Muscle of arm (tissue), 12 donors: ENCODE results near the gene FLYWCH1. TPM values are rescaled to one million over a fixed set of nuclear protein-coding genes. Genes with fewer than 3 reads are reported as not detected.

ENCODE experiments used
- DNase-seq: peaks from one replicate; pipeline ENCODE4 v3.0.0-alpha.2; 2013
- polyA plus RNA-seq, 12 donors: library from polyadenylated mRNA; unstranded; fragments of 120-200 nt; gene quantifications; one replicate each; pipeline ENCODE4 v1.2.1, GENCODE V29; 2013; ENCODE audit not compliant: insufficient read length in 12 of 12

The FLYWCH1 gene
- polyA plus RNA-seq, 12 donors, result 11.7 to 27.5 (median 18.3) TPM; not detected in 1

DNA sequence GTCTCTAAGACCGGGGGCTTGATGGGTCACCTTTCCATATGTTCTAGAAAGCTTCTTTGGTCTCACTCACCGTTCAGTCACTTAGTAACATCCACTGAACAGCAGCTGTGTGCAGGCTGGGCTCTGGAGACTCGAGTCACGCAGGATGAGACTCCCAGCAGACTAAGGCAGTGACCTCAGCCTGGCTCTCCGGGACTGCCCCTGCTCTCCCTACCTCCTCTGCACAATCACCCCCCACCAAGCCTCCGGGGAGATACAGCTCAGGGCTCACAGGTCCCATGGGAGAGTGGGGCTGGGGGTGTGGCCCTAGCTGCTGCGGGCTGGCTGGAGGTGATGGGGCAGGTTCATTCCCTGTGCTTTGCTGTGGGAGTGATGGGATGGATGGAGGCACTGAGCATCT is 14.6 kb upstream of the FLYWCH1 start:
- DNase-seq, result no peak

DNA sequence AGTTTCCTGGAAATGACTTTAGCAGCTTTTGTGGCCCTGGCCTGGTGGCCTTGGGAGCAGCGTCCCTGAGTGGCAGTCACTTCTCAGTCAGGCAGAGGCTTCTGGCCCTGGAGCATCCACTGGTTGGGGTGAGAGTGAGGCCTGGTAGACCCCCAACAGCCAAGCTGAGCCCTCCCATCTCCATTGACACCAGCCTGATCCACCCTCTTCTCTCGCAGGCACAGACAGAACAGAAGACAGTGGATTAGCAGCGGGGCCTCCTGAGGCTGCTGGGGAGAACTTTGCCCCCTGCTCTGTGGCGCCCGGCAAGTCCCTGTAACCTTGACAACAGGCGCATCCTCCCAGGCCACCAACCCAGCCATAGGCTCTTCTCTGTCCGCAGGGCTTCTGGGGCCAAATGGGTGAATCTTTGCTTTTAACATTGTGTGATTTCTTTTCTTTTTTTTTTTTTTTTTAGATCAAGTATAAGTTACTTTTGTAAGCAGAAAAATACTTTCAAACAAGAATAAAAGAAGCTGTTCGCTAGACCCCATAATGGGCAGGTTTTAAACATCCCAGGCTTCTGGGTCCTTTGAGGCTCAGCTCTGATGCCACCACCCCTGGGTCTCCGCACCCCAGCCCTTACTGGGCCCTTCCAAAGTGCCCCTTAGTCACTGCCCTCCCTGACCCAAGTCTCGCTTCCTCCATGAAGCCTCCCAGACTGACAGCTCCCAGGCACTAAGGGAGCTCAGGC is 12.7 kb upstream of the FLYWCH1 start:
- DNase-seq, result no peak

DNA sequence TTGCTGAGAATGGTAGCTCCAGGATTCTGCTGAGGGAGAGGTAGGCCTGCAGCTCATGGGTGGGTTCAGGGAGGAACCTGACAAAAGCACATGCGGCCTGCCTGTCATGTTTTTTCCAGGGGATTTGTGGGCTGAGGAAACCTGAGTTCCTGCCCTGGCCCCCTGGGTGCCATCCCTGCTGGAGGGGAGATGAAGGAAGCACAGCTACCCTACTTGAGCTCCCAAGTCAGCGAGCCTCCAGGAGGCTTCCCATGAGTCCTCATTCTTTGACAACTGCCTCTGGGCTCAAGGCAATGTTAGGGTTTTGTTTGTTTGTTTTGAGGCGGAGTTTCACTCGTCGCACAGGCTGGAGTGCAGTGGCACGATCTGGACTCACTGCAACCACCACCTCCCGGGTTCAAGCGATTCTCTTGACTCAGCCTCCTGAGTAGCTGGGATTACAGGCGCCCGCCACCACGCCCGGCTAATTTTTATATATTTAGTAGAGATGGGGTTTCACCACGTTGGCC is 12.1 kb upstream of the FLYWCH1 start:
- DNase-seq, result no peak

DNA sequence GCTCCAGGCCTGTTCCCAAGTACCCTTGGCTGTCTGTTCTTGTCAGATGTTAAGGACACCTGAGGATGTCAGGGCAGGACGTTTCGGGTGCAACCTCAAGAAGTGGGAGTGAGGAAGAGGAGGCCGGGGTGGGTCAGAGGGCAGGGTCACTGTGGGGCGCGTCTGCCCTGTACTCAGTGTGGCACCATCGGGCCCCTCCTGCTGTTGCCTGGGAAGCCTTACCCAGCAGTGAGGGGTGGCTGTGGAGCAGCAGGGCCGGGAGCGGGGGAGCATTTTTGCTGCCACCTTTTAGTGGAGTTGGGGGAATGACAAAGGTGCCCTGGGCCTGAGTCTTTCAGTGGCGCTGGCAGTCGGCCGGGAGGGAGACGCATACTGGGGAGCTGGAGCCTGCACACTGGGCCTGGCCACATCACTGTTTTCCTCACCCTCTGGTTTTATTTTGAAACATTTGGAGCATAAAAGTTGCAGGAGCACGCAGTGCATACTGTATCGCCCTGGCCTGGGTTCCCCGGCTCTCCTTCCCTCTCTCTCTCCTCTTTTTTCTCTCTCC is 11.1 kb upstream of the FLYWCH1 start:
- no peak for DNase-seq

DNA sequence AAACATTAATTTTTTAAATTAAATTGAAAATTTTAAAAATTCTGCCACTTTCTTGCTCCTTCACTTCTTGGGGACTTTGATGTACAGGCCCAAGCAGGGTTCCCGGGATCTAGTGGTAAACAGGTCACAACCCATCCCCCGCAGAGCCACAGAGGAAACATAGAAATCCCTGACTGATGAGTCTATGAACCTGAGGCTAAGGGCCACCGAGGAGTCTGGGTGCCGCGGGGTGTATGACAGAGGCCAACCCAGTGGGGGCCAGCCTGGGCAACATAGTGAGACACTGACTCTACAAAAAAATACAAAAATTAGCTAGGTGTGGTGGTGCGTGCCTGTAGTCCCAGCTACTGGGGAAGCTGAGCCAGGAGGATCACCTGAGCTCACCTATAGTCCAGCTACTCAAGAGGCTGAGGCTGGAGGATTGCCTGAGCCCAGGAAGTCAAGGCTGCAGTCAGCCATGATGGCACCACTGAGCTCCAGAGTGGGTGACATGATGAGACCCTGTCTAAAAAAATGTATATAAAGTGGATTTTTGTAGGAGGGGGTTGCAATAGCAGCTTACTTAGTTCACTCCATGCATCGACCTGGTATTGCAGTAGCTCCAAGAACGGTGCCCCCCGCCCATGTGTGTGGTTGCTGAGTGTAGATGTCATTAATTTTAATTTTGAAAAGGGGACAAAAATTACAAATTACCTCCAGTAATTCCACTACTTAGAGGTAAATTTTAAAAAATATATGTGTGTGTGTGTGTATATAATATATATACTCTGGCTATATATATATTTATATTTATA is 9.2 kb upstream of the FLYWCH1 start:
- no peak for DNase-seq

DNA sequence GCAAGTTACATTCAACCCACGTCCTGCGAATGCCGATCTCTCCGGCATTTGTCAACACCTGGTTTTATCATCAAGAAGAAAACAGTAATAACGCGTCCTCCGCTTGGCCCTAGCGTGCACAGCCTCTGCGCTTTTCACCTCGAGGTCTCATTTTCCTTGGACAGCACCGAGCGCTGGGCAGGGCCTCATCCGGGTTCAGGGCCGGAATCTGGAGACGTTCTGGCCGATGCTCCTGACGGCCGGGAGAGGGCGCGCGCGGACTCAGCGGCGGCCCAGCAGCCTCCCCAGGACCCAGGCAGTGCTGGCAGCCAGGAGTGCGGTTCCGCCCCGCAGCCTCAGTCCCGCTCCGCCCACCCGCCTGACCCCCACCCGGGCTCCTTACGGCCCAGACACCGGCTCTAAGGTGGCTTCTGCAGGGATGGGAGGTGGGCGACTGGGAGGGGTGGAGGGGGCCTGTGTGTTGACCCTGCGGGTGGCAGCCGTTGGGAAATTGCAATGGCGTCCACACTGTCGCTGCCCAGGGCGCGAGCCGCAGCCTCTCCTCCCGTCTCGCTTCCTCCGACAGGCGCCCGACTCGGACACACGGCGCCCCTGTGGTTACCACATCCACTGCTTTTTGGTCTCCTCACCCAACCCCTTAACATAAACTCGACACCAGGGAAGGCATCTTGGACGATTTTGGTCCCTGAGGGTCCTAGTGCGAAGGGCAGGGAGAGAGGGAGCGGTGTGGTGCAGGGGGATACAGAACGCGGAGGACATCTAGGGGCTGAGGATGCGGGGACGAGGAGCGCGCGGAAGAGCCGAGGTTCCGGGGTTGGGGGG is 7.4 kb upstream of the FLYWCH1 start:
- peak; percentile 92 for DNase-seq

DNA sequence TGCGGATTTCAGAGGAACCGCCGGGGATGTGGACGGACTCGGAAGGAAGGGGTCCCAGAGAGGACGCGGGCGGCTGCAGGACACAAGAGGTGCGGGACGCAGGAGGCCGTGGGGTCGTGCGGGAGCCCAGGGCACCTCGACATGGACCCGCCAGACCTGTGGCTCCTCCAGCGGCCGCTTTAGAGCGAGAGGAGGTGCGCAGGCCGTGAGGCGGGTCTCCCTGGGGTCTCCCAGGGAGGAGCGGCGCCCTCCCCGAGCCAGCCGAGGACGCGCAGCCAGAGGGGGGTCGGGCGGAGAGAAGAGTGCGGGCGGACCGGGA is 6.8 kb upstream of the FLYWCH1 start:
- no peak for DNase-seq

DNA sequence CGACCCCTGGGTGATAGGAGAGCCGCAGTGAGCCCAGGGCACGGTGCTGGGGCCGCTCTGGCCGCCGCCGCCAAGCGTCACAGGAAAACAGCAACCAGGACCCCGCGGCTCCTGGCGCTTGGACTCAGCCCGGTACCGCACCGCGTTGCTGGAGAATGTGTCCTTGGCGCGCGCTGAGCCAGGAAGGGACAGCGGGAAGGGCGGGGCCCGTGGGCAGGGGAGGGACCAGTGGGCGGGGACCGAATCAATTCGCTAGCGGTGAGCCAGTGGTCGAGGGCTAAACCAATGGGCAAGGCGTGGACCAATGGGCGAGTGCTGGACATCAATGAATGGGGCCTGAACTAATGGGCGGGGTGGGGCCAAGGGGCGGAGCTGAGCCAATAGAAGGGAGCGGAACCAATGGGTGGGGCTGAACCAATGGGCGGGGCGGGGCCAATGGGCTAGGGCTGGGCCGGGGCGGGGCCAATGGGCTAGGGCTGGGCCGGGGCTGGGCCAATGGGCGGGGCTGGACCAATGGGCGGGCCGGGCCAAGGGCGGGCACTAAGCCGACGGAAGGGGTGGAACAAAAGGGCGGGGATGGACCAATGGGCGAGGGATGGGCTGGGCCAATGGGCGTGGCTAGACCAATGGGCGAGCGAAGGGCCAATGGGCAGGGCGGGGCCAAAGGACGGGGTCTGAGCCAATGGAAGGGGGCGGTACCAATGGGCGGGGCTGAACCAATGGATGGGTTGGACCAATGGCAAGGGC is 6.3 kb upstream of the FLYWCH1 start:
- DNase-seq, result peak; percentile 95

DNA sequence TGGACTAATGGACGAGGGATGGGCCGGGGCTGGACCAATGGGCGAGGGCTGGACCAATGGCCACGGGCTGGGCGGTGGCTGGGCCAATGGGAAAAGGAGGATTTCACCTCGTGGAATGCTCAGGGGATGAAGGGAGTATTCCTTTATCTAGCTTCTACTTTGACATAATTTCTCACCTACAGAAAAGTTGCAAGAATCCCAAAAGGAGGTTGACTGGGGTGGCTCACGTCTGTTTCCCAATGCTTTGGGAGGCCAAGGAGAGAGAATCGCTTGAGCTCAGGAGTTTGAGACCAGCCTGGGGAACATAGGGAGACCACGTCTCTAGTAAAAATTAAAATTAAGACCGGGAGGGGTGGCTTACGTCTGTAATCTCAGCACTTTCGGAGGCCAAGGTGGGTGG is 5.7 kb upstream of the FLYWCH1 start:
- no peak for DNase-seq

DNA sequence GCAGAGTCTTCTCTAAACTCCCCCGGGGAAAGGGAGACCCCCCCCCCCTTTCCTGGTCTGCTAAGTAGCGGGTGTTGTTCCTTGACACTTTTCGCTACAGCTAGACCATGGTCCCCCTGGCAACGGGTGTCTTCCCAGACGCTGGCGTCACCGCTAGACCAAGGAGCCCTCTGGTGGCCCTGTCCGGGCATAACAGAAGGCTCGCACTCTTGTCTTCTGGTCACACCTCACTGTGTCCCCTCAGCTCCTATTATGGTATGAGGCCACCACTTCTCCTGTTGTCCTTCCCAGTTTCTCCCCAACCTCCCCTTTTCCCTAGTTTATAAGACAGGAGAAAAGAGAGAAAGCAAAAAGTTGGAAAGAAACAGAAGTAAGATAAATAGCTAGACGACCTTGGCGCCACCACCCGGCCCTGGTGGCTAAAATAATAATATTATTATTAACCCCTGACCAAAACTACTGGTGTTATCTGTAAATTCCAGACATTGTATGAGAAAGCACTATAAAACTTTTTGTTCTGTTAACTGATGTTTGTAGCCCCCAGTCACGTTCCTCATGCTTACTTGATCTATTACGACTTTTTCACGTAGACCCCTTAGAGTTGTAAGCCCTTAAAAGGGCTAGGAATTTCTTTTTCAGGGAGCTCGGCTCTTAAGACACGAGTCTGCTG is 4.5 kb upstream of the FLYWCH1 start:
- peak; percentile 43 for DNase-seq

DNA sequence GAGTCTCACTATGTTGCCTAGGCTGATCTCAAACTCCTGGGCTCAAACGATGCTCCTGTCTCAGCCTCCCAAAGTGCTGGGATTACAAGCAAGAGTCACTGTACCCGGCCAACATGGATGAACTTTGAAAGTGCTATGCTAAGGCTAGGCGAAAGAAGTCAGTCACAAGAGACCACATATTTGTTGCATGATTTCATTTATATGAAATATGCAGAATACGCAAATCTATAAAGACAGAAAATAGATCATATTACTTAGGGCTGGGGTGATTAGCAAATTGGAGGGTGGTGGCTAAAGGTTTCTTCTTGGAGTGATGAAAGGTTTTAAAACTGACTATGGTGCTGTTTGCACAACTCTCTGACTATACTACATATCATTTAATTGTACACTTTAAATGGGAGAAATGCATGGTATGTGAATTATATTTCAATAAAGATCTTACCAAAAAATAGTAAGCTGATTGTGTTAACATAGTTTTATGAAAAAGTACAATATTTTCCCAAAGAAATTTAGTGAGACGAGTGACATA is 1.2 kb upstream of the FLYWCH1 start:
- no peak for DNase-seq

DNA sequence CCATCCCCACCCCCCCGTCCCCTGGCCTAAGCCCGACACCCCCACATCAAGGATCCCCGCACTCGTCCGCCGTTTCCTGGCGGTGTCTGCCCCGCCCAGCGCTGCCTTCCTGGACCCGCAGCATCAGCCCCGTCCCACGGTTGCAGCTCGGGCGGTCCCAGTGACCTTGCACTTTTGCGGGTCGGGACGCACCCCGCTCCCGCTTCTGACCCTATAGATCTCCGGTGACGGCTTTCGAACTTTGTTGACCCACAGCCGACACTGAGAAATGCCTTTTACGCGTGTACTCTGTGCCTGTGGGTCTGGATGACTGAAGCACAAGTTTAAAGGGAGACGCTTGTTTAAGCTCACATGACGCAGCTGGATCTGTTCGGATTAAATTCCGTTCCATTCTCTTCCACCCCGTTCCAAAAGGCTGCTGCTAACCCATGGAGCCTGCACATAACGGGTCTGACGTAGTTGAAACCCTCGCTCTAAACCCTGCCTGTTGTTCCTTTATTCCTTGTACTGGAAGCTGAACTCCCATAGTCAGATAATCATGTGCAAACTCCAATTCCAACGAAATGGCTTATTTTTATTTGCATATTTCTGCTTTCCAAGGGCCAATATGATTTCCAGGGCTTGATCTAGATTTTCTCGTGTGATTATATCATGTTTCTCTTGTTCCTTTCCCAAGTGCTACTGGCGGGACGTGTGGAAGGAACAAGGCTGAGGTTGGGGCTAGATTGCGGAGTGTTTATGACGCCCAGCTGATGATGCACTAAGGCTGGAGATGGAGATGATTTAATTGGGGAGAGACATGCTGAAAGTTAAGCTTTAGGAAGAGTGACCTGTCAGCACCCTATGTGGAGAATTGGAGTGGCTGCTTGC is 834 bp downstream of the FLYWCH1 start:
- DNase-seq, result peak; percentile 66

DNA sequence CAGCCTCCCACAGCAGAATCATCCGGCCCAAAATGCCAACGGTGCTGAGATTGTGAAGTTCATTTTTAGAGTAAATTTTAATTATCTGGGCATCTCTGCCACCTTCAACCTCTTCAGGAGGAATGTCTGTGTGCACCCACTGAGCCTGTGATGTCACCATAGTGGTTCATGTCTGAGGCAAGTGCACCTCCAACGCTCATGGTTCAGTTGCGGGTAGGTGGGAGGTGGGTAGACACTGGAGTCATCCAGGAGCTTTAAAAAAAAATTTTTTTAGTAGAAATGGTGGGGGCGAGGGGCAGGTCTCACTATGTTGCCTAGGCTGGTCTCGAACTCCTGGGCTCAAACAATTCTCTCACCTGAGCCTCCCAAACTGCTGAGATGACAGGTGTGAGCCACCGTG is 1.9 kb downstream of the FLYWCH1 start:
- DNase-seq, result no peak

DNA sequence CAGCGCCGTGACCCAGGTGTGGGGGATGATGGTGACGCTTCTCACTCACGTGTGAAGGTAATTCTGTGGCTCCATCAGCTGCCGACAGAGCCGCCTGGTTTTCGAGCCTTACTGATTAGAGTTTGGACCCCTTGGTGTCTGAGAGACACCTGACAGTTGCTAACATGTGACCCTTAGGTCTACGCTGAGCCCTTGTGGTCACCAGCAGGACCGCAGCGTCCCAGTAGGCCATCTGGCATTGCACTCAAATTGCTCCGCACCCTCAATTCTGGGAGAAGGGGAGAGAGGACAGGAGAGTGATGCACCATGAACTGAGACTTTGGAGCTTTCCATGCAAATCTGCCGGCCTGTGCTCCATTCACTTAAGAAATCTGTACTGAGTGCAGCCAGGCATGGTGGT is 2.5 kb downstream of the FLYWCH1 start:
- DNase-seq, result no peak

DNA sequence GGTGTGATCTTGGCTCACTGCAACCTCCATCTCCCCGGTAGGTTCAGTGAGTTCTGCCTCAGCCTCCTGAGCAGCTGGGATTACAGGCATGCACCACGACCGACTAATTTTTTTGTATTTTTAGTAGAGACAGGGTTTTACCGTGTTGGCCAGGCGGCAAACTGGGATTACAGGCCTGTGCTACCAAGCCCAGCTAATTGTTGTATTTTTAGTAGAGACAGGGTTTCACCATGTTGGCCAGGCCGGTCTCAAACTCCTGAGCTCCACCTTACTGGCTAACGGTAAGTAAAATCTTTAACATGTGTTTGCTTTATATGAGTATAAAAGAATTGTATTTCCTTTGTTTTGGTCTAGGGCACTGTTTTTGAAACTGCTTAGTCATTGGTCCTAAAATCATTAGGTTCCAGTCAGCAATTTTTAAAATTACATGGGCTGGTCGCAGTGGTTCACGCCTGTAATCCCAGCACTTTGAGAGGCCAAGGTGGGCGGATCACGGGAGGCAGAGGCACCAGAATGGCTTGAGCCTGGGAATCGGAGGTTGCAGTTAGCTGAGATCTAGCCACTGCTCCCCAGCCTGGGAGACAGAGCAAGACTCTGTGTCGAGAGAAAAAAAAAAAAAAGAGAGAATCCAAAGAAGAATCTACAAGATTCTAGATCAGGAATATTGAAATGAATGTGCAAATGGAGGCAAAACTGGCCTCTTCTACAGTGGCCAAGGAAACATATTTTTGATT is 3.6 kb downstream of the FLYWCH1 start:
- DNase-seq, result no peak

DNA sequence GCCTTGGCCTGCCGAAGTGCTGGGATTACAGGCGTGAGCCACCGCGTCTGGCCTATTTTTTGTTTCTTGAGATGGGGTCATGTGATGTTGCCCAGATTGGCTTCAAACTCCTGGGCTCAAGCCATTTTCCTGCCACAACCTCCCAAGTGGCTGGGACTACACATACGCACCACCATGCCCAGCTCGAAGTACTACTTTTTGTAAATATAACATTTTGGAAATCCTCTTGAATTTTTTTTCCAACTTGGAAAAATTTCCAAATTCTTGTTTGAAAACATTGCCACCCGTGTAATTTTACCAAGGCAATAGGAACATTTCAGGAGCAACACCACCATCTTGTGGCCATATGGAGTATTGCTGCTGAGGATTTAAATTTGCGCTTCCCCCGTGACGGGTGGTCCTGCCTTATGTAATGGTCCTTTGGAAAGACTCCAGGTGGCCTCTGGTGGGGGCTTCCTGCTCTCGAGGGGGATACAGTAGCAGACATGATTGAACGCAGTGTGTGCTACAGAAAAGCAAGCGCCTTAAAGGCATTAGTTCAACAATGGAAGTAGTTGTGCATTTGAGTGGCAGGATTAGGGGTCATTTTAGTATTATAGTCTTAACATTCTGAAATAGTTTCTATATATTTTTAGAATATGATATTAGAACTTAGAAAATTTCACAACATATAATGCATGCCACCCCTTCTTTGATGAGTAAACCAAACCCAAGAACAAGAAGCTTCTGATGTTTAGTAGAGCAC is 8.0 kb downstream of the FLYWCH1 start:
- peak; percentile 74 for DNase-seq

DNA sequence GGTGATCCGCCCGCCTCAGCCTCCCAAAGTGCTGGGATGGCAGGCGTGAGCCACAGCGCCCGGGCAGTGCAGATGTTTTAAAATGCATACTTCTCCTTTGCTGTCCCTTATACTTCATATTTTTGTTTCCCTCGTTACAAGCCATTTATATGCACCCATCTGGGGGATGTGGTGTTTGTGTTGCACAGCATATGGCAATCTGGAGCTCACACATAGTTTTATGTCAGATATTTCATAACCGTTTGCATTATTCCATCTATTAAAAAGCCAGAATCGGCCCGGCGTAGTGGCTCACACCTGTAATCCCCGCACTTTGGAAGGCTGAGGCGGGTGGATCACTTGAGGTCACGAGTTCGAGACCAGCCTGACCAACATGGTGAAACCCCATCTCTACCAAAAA is 11.8 kb downstream of the FLYWCH1 start:
- DNase-seq, result no peak
